ENCODE measurements around the gene ARHGEF10L. TPM values are rescaled to one million over a fixed set of nuclear protein-coding genes. Genes with fewer than 3 reads are reported as not detected.
A peak's percentile ranks its signal among the peaks of the same experiment; 100 is the strongest.

The ARHGEF10L gene
- polyA plus RNA-seq, 2 donors: 39.1 to 64.4 TPM

DNA sequence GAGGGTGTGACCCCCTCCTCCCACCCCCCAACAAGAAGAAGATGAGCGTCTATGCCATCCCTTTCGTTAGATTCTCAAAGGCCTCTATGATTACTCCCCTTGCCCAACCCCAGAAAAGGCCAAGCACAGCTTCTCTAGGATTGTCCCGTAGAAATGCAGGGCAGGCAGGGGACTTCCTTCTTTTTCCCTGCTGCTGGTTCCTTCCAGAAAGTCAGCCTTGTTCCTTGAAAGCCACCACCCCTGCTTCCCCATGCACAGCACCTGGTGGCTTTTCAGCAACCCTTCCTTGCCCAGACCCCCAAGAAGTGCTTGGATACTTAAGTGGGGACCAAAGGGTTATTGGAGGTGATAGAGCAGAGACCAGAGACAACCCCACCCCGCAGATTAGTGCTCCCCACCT, 75.1 kb downstream of the ARHGEF10L start:
- Histone ChIP-seq H3K27me3 (ENCODE audit: control insufficient read depth in 1 of 2, insufficient read depth in 2 of 2, low read length in 2 of 2) (no peaks in the 10 kb centered on the region), H3K36me3 (ENCODE audit: control insufficient read depth in 2 of 2, insufficient read depth in 2 of 2, low read length in 1 of 2) (peaks cover 11 to 32% of the 10 kb centered on the region in 2 donors), H3K4me3 (ENCODE audit: low read depth in 1 of 2, low read length in 2 of 2) (no peak overlapping the region), H3K27ac (ENCODE audit: low read depth in 2 of 2, low read length in 1 of 2) (no peak overlapping the region), H3K9me3 (ENCODE audit: control insufficient read depth in 2 of 2, insufficient read depth in 1 of 2, low read depth in 1 of 2, low read length in 1 of 2) (no peaks in the 10 kb centered on the region), H3K4me1 (ENCODE audit: control insufficient read depth in 2 of 2, insufficient read depth in 2 of 2, low read length in 1 of 2) (no peaks in the 10 kb centered on the region)
- WGBS, 2 donors: 78 to 84% methylated on average over 4 of the region's 4 CpGs

DNA sequence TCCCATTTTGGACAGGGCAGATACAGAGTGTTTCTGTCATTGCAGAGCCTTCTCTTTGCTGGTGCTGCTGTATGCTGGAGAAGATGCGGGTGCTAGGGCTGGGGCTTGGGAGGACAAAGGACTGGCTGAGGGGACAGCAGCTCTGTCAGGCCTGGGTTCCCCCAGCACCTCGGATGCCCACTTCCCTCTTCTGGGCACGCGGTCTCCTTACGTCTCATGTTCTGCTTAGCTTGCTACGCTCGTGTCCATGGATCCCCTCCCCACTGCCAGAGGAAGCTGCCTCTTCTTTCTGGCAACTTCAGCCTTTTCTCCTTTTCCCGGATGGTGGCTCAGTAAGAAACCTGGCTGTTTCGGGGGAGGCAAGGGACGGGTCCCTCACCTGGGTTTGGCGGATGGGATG, 75.7 kb downstream of the ARHGEF10L start:
- Histone ChIP-seq H3K9me3 (ENCODE audit: control insufficient read depth in 2 of 2, insufficient read depth in 1 of 2, low read depth in 1 of 2, low read length in 1 of 2) (no peaks in the 10 kb centered on the region), H3K4me3 (ENCODE audit: low read depth in 1 of 2, low read length in 2 of 2) (no peak overlapping the region), H3K36me3 (ENCODE audit: control insufficient read depth in 2 of 2, insufficient read depth in 2 of 2, low read length in 1 of 2) (peaks cover 11 to 31% of the 10 kb centered on the region in 2 donors), H3K27ac (ENCODE audit: low read depth in 2 of 2, low read length in 1 of 2) (no peak overlapping the region), H3K4me1 (ENCODE audit: control insufficient read depth in 2 of 2, insufficient read depth in 2 of 2, low read length in 1 of 2) (no peaks in the 10 kb centered on the region), H3K27me3 (ENCODE audit: control insufficient read depth in 1 of 2, insufficient read depth in 2 of 2, low read length in 2 of 2) (no peaks in the 10 kb centered on the region)
- 88 to 92% methylated on average over 11 of the region's 11 CpGs for WGBS, 2 donors

DNA sequence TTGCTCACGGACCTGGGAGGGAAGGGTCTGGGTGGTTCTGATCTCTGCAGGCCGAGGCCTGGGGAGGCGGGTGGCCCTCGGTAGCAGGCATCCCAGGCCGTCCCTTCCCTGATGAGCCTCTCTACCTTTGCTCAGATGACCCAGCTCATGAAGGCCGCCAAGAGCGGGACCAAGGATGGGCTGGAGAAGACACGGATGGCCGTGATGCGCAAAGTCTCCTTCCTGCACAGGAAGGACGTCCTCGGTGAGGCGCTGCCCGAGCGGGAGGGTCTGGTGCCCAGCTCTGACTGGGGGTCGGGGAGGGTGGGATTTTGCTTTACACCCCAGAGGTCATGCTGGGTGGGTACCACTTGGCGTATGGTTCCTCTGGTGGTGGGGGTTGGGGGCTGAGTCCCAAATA, 76.5 kb downstream of the ARHGEF10L start:
- no peak overlapping the region for H3K27ac ChIP-seq (ENCODE audit: low read depth in 2 of 2, low read length in 1 of 2)
- H3K9me3 ChIP-seq (ENCODE audit: control insufficient read depth in 2 of 2, insufficient read depth in 1 of 2, low read depth in 1 of 2, low read length in 1 of 2): no peaks in the 10 kb centered on the region
- no peak overlapping the region for H3K4me3 ChIP-seq (ENCODE audit: low read depth in 1 of 2, low read length in 2 of 2)
- WGBS, 2 donors: 89 to 93% methylated on average over 17 of the region's 17 CpGs
- peaks cover 11 to 35% of the 10 kb centered on the region in 2 donors for H3K36me3 ChIP-seq (ENCODE audit: control insufficient read depth in 2 of 2, insufficient read depth in 2 of 2, low read length in 1 of 2)
- H3K27me3 ChIP-seq (ENCODE audit: control insufficient read depth in 1 of 2, insufficient read depth in 2 of 2, low read length in 2 of 2): no peaks in the 10 kb centered on the region
- H3K4me1 ChIP-seq (ENCODE audit: control insufficient read depth in 2 of 2, insufficient read depth in 2 of 2, low read length in 1 of 2): no peaks in the 10 kb centered on the region

DNA sequence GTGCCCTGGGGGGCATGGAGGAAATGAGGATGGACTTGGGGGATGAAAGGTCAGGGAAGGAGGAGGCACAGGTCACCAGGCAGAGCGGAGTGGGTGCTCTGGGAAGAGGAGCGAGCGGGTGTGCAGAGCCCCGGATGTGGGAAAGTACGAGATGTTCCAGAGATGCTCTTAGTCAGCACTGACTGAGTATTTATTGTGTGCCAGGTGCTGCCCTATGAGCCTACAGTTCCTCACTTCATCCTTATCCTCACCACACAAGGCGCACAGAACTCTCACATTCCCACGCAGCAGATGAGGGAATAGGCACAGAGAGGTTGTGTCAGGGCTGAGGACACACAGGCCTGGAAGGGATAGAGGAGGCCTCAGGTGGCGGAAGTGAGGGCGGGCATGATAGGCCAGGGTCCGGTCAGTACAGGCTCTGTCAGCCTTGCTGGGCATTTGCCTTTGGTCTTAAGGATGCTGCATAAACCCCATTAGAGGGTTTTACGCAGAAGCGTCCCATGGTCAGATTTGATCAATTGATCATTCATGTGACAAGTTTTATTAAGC, 77.3 kb downstream of the ARHGEF10L start:
- 91 to 97% methylated on average over 12 of the region's 12 CpGs for WGBS, 2 donors
- peak overlapping the region in 1 of 2 donors; percentile 36 for H3K27ac ChIP-seq (ENCODE audit: low read depth in 2 of 2, low read length in 1 of 2)
- peaks cover 11 to 35% of the 10 kb centered on the region in 2 donors for H3K36me3 ChIP-seq (ENCODE audit: control insufficient read depth in 2 of 2, insufficient read depth in 2 of 2, low read length in 1 of 2)
- no peaks in the 10 kb centered on the region for H3K4me1 ChIP-seq (ENCODE audit: control insufficient read depth in 2 of 2, insufficient read depth in 2 of 2, low read length in 1 of 2)
- no peak overlapping the region for H3K4me3 ChIP-seq (ENCODE audit: low read depth in 1 of 2, low read length in 2 of 2)
- no peaks in the 10 kb centered on the region for H3K9me3 ChIP-seq (ENCODE audit: control insufficient read depth in 2 of 2, insufficient read depth in 1 of 2, low read depth in 1 of 2, low read length in 1 of 2)
- H3K27me3 ChIP-seq (ENCODE audit: control insufficient read depth in 1 of 2, insufficient read depth in 2 of 2, low read length in 2 of 2): no peaks in the 10 kb centered on the region

DNA sequence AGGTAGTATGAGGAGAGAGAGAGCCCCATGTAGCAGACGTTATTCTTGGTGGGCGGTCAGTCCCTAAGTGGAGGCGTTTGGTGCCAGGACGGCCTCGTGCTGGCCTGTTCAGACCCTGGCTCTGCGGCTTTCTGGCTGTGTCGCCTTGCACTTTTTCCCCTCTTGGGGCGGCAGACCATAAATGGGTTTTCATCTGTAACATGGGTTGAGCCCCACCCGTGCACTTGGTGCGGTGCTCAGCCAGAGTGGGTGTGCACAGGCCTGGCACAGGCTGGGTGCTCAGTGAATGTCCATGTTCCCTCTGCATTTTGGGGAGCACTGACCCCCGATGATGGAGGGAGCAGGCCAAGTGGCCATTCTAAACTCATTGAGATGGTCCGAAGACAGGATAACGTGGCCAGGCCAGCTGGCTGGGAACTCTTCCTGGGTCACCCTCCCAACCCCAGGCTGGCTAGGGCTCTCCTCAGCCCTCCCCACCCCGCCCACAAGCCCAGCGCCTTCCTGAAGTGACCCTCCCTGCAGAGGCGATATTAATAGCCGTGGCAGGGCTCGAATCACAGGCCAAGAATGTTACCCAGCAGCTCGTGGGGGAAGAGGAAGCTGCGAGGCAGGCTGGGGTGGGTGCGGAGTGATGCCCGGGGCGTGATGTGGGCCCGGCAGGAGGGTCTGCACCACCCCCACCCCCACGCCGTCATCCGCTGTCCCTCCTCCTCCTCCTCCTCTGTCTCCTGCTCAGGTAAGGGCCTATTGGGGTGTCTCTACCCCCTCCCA, 78.5 kb downstream of the ARHGEF10L start:
- Histone ChIP-seq H3K36me3 (ENCODE audit: control insufficient read depth in 2 of 2, insufficient read depth in 2 of 2, low read length in 1 of 2) (peaks cover 11 to 38% of the 10 kb centered on the region in 2 donors), H3K4me1 (ENCODE audit: control insufficient read depth in 2 of 2, insufficient read depth in 2 of 2, low read length in 1 of 2) (no peaks in the 10 kb centered on the region), H3K4me3 (ENCODE audit: low read depth in 1 of 2, low read length in 2 of 2) (peak overlapping the region in 1 of 2 donors; percentile 12), H3K9me3 (ENCODE audit: control insufficient read depth in 2 of 2, insufficient read depth in 1 of 2, low read depth in 1 of 2, low read length in 1 of 2) (no peaks in the 10 kb centered on the region), H3K27me3 (ENCODE audit: control insufficient read depth in 1 of 2, insufficient read depth in 2 of 2, low read length in 2 of 2) (no peaks in the 10 kb centered on the region), H3K27ac (ENCODE audit: low read depth in 2 of 2, low read length in 1 of 2) (peak overlapping the region; percentile 22 to 84)
- 65 to 66% methylated on average over 26 to 27 of the region's 27 CpGs for WGBS, 2 donors

DNA sequence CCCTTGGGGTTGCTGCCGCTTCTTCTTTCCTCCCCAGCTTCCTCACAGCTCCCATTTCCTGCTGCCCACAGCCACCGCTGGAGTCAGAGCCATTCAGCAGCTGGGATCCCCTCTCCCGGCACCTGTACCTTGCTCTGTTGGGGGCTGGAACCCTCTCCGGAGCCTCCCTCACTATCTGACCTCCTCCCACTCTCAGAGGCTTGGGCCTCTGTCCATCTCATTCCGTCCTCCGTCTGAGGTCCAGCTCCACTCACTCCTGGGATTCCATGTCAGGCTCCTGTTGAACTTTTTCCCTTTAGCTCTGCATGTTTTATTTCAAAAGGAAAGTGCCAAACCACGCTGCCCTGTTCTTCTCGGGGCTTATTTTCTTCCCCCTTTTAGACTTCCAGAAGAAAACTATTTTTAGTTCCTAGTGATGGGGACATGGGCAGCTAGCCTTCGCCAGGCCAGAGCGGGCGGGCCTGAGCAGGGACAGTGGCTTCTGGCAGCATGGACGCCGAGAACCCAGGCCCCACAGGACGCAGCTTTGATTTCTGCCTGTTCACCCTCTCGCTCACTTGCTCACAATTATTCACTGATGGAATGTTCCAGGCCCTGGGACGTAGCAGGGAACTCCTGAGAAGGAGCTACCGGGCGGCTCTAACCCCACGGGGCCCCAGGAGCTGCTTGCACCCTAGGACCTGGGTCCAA, 79.2 kb downstream of the ARHGEF10L start:
- WGBS, 2 donors: 76% methylated on average over 18 to 19 of the region's 19 CpGs
- Histone ChIP-seq H3K36me3 (ENCODE audit: control insufficient read depth in 2 of 2, insufficient read depth in 2 of 2, low read length in 1 of 2) (peaks cover 11 to 42% of the 10 kb centered on the region in 2 donors), H3K4me1 (ENCODE audit: control insufficient read depth in 2 of 2, insufficient read depth in 2 of 2, low read length in 1 of 2) (no peaks in the 10 kb centered on the region), H3K27me3 (ENCODE audit: control insufficient read depth in 1 of 2, insufficient read depth in 2 of 2, low read length in 2 of 2) (no peaks in the 10 kb centered on the region), H3K27ac (ENCODE audit: low read depth in 2 of 2, low read length in 1 of 2) (peak overlapping the region; percentile 22 to 84), H3K9me3 (ENCODE audit: control insufficient read depth in 2 of 2, insufficient read depth in 1 of 2, low read depth in 1 of 2, low read length in 1 of 2) (no peaks in the 10 kb centered on the region), H3K4me3 (ENCODE audit: low read depth in 1 of 2, low read length in 2 of 2) (peak overlapping the region in 1 of 2 donors; percentile 12)

DNA sequence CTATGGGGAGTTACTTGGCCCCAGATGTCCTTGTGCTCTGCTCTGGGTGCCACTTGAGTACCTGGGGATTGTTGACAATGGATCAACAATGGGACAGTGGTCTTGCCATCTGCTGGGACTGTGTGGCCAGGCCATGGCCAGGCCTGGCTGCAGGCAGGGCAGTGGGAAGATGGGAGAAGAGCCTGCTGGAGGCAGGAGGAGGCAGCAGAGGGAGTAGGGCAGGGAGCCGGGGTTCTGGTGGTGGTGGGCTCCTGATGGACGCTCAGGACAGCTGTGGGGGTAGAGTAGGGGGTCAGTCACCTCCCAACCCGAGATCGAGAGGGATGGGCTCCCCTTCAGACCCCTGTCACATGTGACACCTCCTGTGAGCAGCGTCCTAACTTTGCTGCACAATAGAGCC, 81.0 kb downstream of the ARHGEF10L start:
- Histone ChIP-seq H3K9me3 (ENCODE audit: control insufficient read depth in 2 of 2, insufficient read depth in 1 of 2, low read depth in 1 of 2, low read length in 1 of 2) (no peaks in the 10 kb centered on the region), H3K4me1 (ENCODE audit: control insufficient read depth in 2 of 2, insufficient read depth in 2 of 2, low read length in 1 of 2) (peaks cover 0 to 13% of the 10 kb centered on the region in 2 donors), H3K4me3 (ENCODE audit: low read depth in 1 of 2, low read length in 2 of 2) (no peak overlapping the region), H3K27me3 (ENCODE audit: control insufficient read depth in 1 of 2, insufficient read depth in 2 of 2, low read length in 2 of 2) (no peaks in the 10 kb centered on the region), H3K36me3 (ENCODE audit: control insufficient read depth in 2 of 2, insufficient read depth in 2 of 2, low read length in 1 of 2) (peaks cover 19 to 43% of the 10 kb centered on the region in 2 donors), H3K27ac (ENCODE audit: low read depth in 2 of 2, low read length in 1 of 2) (no peak overlapping the region)
- 86 to 88% methylated on average over 5 of the region's 5 CpGs for WGBS, 2 donors

DNA sequence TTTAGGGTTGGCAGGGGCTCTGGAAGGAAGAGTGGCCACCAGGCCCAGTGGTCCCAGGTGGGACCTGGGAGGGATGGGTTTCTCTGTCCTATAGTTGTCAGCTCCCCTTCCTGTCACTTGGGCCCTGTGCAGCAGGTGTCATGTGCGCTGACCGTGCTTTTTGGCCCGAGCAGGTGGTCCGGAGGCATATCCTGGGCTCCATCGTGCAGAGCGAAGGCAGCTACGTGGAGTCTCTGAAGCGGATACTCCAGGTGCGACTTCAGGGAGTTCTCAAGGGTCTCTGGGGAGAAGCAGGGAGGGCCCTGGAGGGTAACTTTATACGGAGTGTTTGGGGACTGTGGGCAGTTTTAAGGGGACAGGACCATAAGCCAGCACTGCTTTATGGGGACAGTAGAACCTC, 82.2 kb downstream of the ARHGEF10L start:
- H3K36me3 ChIP-seq (ENCODE audit: control insufficient read depth in 2 of 2, insufficient read depth in 2 of 2, low read length in 1 of 2): peaks cover 20 to 40% of the 10 kb centered on the region in 2 donors
- no peak overlapping the region for H3K27ac ChIP-seq (ENCODE audit: low read depth in 2 of 2, low read length in 1 of 2)
- H3K4me3 ChIP-seq (ENCODE audit: low read depth in 1 of 2, low read length in 2 of 2): no peak overlapping the region
- H3K4me1 ChIP-seq (ENCODE audit: control insufficient read depth in 2 of 2, insufficient read depth in 2 of 2, low read length in 1 of 2): peaks cover 0 to 13% of the 10 kb centered on the region in 2 donors
- H3K9me3 ChIP-seq (ENCODE audit: control insufficient read depth in 2 of 2, insufficient read depth in 1 of 2, low read depth in 1 of 2, low read length in 1 of 2): no peaks in the 10 kb centered on the region
- WGBS, 2 donors: 89 to 91% methylated on average over 10 of the region's 10 CpGs
- no peaks in the 10 kb centered on the region for H3K27me3 ChIP-seq (ENCODE audit: control insufficient read depth in 1 of 2, insufficient read depth in 2 of 2, low read length in 2 of 2)

DNA sequence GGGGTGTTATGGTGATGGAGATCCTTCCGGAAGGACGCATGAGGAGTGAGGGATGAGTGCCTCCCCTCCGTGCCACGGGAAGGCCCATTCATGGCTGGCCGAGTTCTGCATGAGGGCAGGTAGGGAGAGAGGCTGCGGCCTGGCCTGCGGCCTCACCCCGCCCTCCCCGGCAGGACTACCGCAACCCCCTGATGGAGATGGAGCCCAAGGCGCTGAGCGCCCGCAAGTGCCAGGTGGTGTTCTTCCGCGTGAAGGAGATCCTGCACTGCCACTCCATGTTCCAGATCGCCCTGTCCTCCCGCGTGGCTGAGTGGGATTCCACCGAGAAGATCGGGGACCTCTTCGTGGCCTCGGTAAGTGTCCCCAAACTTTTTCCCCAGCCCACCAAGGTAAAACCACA, 83.3 kb downstream of the ARHGEF10L start:
- Histone ChIP-seq H3K9me3 (ENCODE audit: control insufficient read depth in 2 of 2, insufficient read depth in 1 of 2, low read depth in 1 of 2, low read length in 1 of 2) (no peaks in the 10 kb centered on the region), H3K27ac (ENCODE audit: low read depth in 2 of 2, low read length in 1 of 2) (no peak overlapping the region), H3K36me3 (ENCODE audit: control insufficient read depth in 2 of 2, insufficient read depth in 2 of 2, low read length in 1 of 2) (peaks cover 20 to 48% of the 10 kb centered on the region in 2 donors), H3K4me3 (ENCODE audit: low read depth in 1 of 2, low read length in 2 of 2) (no peak overlapping the region), H3K4me1 (ENCODE audit: control insufficient read depth in 2 of 2, insufficient read depth in 2 of 2, low read length in 1 of 2) (peaks cover 0 to 13% of the 10 kb centered on the region in 2 donors), H3K27me3 (ENCODE audit: control insufficient read depth in 1 of 2, insufficient read depth in 2 of 2, low read length in 2 of 2) (no peaks in the 10 kb centered on the region)
- WGBS, 2 donors: 92 to 94% methylated on average over 22 of the region's 22 CpGs

Measured in esophagus (tissue), 2 donors.